H1 (cell line): ENCODE measurements around the gene TMEM252. TPM values are rescaled to one million over a fixed set of nuclear protein-coding genes. Genes with fewer than 3 reads are reported as not detected.

Experiments used
- CTCF ChIA-PET: fragments of 300-600 bp; sonication (Branson Sonifier 250); formaldehyde crosslinking; loops from one replicate; lab custom pipeline; 2021; ENCODE audit not compliant: partially characterized antibody; lab: Charles Lee
- POLR2A ChIA-PET: fragments of 300-600 bp; sonication (Branson Sonifier 250); formaldehyde crosslinking; loops from one replicate; lab custom pipeline; 2021; ENCODE audit warnings: inconsistent platforms; ENCODE audit not compliant: partially characterized antibody; lab: Charles Lee
- DNase-seq, 2 experiments: peaks; one replicate each; pipeline versions ENCODE4 v3.0.0 to v3.0.0-alpha.2; 2010 to 2022; ENCODE audit warnings: low spot score in 2 of 2, low read depth in 1 of 2, mixed read lengths in 1 of 2
- FAIRE-seq: peaks from 2 replicates; lab custom pipeline; 2011; peaks lifted over from hg19 to GRCh38; lab: Jason Lieb, UNC
- H2AFZ ChIP-seq: 2 replicates; pipeline ENCODE4 v1.8.1; 2012; ENCODE audit warnings: low read length, inconsistent platforms
- H2AK5ac ChIP-seq: 2 replicates; pipeline ENCODE4 v1.6.1; 2013; ENCODE audit warnings: low read depth, low read length
- H2BK120ac ChIP-seq: replicated peaks from 2 replicates; pipeline ENCODE3; 2013; ENCODE audit warnings: low read depth, low read length, inconsistent platforms
- H2BK12ac ChIP-seq: 2 replicates; pipeline ENCODE4 v1.6.1; 2013; ENCODE audit warnings: low read depth, low read length
- H2BK15ac ChIP-seq: 2 replicates; pipeline ENCODE4 v1.6.1; 2013; ENCODE audit warnings: low read length
- H2BK20ac ChIP-seq: 2 replicates; pipeline ENCODE4 v1.6.1; 2013; ENCODE audit warnings: low read length
- H2BK5ac ChIP-seq: 2 replicates; pipeline ENCODE4 v1.6.1; 2013; ENCODE audit warnings: low read depth, low read length
- H3K14ac ChIP-seq: 2 replicates; pipeline ENCODE4 v1.6.1; 2013; ENCODE audit warnings: inconsistent platforms; ENCODE audit not compliant: insufficient read length
- H3K18ac ChIP-seq: 2 replicates; pipeline ENCODE4 v1.6.1; 2013; ENCODE audit warnings: low read length; ENCODE audit errors: extremely low read depth
- H3K23ac ChIP-seq: 2 replicates; pipeline ENCODE4 v1.6.1; 2013; ENCODE audit warnings: inconsistent platforms; ENCODE audit not compliant: insufficient read length
- H3K23me2 ChIP-seq: 2 replicates; pipeline ENCODE4 v1.6.1; 2013; ENCODE audit warnings: low read depth, low read length
- H3K27ac ChIP-seq: 2 replicates; pipeline ENCODE4 v1.6.1; 2011; ENCODE audit warnings: low read depth, low read length, inconsistent platforms
- H3K27me3 ChIP-seq, 4 experiments: replicated peaks in 1 of 4; 1 replicate in 1 of 4; 2 replicates in 3 of 4; pipeline versions ENCODE4 v1.6.1 to v1.8.1; 2011 to 2013; ENCODE audit warnings: low read length in 3 of 4, mild to moderate bottlenecking in 3 of 4, inconsistent platforms in 2 of 4, mixed read lengths in 2 of 4, moderate library complexity in 1 of 4; ENCODE audit not compliant: control insufficient read depth in 3 of 4, insufficient read depth in 3 of 4; ENCODE audit errors: extremely low read depth in 1 of 4
- H3K36me3 ChIP-seq, 4 experiments: 2 replicates each; pipeline versions ENCODE4 v1.6.1 to v1.8.1; 2011 to 2013; ENCODE audit warnings: mild to moderate bottlenecking in 4 of 4, low read length in 3 of 4, moderate library complexity in 2 of 4, control low read depth in 1 of 4, inconsistent platforms in 1 of 4; ENCODE audit not compliant: insufficient read depth in 4 of 4, control insufficient read depth in 2 of 4
- H3K4ac ChIP-seq: replicated peaks from 2 replicates; pipeline ENCODE3; 2013; ENCODE audit warnings: low read length, low read depth, mixed read lengths, inconsistent platforms; ENCODE audit not compliant: insufficient read length
- H3K4me1 ChIP-seq, 4 experiments: replicated peaks in 1 of 4; 1 replicate in 1 of 4; 2 replicates in 3 of 4; pipeline versions ENCODE4 v1.6.1 to v1.8.1; 2011 to 2013; ENCODE audit warnings: low read length in 3 of 4, inconsistent platforms in 2 of 4, mixed read lengths in 1 of 4; ENCODE audit not compliant: insufficient read depth in 4 of 4, control insufficient read depth in 3 of 4
- H3K4me2 ChIP-seq, 2 experiments: 2 replicates each; pipeline versions ENCODE4 v1.6.1 to v1.8.1; 2011 to 2013; ENCODE audit warnings: low read depth in 2 of 2, low read length in 2 of 2, control low read depth in 1 of 2, inconsistent platforms in 1 of 2, mild to moderate bottlenecking in 1 of 2; ENCODE audit not compliant: insufficient read depth in 1 of 2
- H3K4me3 ChIP-seq, 4 experiments: fragments of 200-600, 300-600 bp in 1 of 4; sonication (generic), shearing (Covaris generic), sonication (Bioruptor Twin) in 1 of 4; 2 replicates each; pipeline versions ENCODE4 v1.5.1 to v1.8.1; 2011 to 2016; ENCODE audit warnings: low read length in 4 of 4, low read depth in 3 of 4, control low read depth in 2 of 4, inconsistent platforms in 2 of 4, mild to moderate bottlenecking in 2 of 4, mixed read lengths in 1 of 4, moderate library complexity in 1 of 4; ENCODE audit not compliant: insufficient read depth in 2 of 4; ENCODE audit errors: extremely low read depth in 1 of 4
- H3K56ac ChIP-seq: replicated peaks from 2 replicates; pipeline ENCODE3; 2013; ENCODE audit warnings: low read depth, mild to moderate bottlenecking, mixed read lengths, low read length, inconsistent platforms; ENCODE audit not compliant: insufficient read length
- H3K79me1 ChIP-seq: 2 replicates; pipeline ENCODE4 v1.6.1; 2013; ENCODE audit warnings: low read depth, low read length, control low read depth
- H3K79me2 ChIP-seq, 2 experiments: 2 replicates each; pipeline versions ENCODE4 v1.6.1 to v1.8.1; 2012 to 2013; ENCODE audit warnings: low read length in 2 of 2, mild to moderate bottlenecking in 2 of 2, inconsistent platforms in 1 of 2; ENCODE audit not compliant: insufficient read depth in 2 of 2, control insufficient read depth in 1 of 2
- H3K9ac ChIP-seq, 4 experiments: replicated peaks in 1 of 4; 1 replicate in 1 of 4; 2 replicates in 3 of 4; pipeline versions ENCODE4 v1.6.1 to v1.8.1; 2011 to 2013; ENCODE audit warnings: low read depth in 3 of 4, low read length in 3 of 4, control low read depth in 2 of 4, mild to moderate bottlenecking in 2 of 4, moderate library complexity in 2 of 4, inconsistent platforms in 1 of 4; ENCODE audit errors: extremely low read depth in 1 of 4
- H3K9me3 ChIP-seq, 2 experiments: 2 replicates each; pipeline versions ENCODE4 v1.6.1 to v1.8.1; 2012 to 2013; ENCODE audit warnings: mild to moderate bottlenecking in 2 of 2, moderate library complexity in 2 of 2, control low read depth in 1 of 2, inconsistent platforms in 1 of 2, low read depth in 1 of 2, low read length in 1 of 2, mixed read lengths in 1 of 2; ENCODE audit not compliant: insufficient read depth in 2 of 2
- H4K20me1 ChIP-seq, 2 experiments: replicated peaks in 1 of 2; 2 replicates each; pipeline versions ENCODE3 to v1.8.1; 2011 to 2013; ENCODE audit warnings: inconsistent platforms in 2 of 2, low read length in 2 of 2, mild to moderate bottlenecking in 1 of 2; ENCODE audit not compliant: insufficient read depth in 2 of 2, control insufficient read depth in 1 of 2
- H4K5ac ChIP-seq: 2 replicates; pipeline ENCODE4 v1.6.1; 2013; ENCODE audit warnings: low read length, low read depth, mixed read lengths, inconsistent platforms; ENCODE audit not compliant: insufficient read length
- H4K8ac ChIP-seq: 2 replicates; pipeline ENCODE4 v1.8.0; 2013; ENCODE audit warnings: mild to moderate bottlenecking, moderate library complexity, low read length, inconsistent platforms; ENCODE audit not compliant: insufficient read depth; ENCODE audit errors: extremely low read depth
- H4K91ac ChIP-seq: replicated peaks from 2 replicates; pipeline ENCODE3; 2013; ENCODE audit warnings: low read length, mixed read lengths, inconsistent platforms; ENCODE audit not compliant: insufficient read length
- CHD1 ChIP-seq: IDR thresholded peaks from 2 replicates; pipeline ENCODE4 v1.6.1; 2012; ENCODE audit warnings: low read depth, low read length, improper control_type of control experiment
- CHD2 ChIP-seq: IDR thresholded peaks from 2 replicates; pipeline ENCODE4 v1.6.1; 2012; ENCODE audit warnings: low read length, improper control_type of control experiment
- RAD21 ChIP-seq, 2 experiments: IDR thresholded peaks in 1 of 2; conservative IDR thresholded peaks in 1 of 2; 2 replicates each; pipeline ENCODE4 v1.6.1; 2011; ENCODE audit warnings: low read depth in 2 of 2, low read length in 2 of 2, improper control_type of control experiment in 1 of 2, inconsistent platforms in 1 of 2, mild to moderate bottlenecking in 1 of 2, moderate library complexity in 1 of 2
- RBBP5 ChIP-seq: IDR thresholded peaks from 2 replicates; pipeline ENCODE4 v1.7.1; 2012; ENCODE audit warnings: low read depth, mild to moderate bottlenecking, inconsistent platforms, low read length, moderate library complexity, borderline replicate concordance
- RFX5 ChIP-seq: IDR thresholded peaks from 2 replicates; pipeline ENCODE4 v1.6.1; 2011; ENCODE audit warnings: low read depth, low read length, improper control_type of control experiment, borderline replicate concordance
- RNF2 ChIP-seq: fragments of 200-900, 300-1000 bp; sonication (generic); IDR thresholded peaks from 2 replicates; pipeline ENCODE4 v1.7.1; 2016; ENCODE audit warnings: borderline replicate concordance, low read depth, mild to moderate bottlenecking, antibody characterized with exemption, low read length; ENCODE audit not compliant: poor library complexity, severe bottlenecking; ENCODE audit errors: missing control alignments
- TAF1 ChIP-seq: IDR thresholded peaks from 2 replicates; pipeline ENCODE4 v1.6.1; 2011; ENCODE audit warnings: mild to moderate bottlenecking, low read depth, low read length
- TCF12 ChIP-seq: IDR thresholded peaks from 2 replicates; pipeline ENCODE4 v1.6.1; 2011; ENCODE audit warnings: low read depth, mild to moderate bottlenecking, low read length
- WGBS, 2 experiments: shearing (Covaris generic) in 1 of 2; methylation state at CpG; one replicate each; pipeline versions ENCODE4 v1.1.6 to v1.1.7; 2013 to 2015; ENCODE audit warnings: low lambda C conversion rate in 2 of 2, mixed read lengths in 2 of 2, inconsistent platforms in 1 of 2, low coverage in 1 of 2, missing lambda C conversion rate in 1 of 2; ENCODE audit not compliant: insufficient replicate concordance in 2 of 2, insufficient coverage in 1 of 2, insufficient read length in 1 of 2; ENCODE audit errors: extremely low coverage in 1 of 2, missing lambda C conversion rate in 1 of 2; 5-methylcytosine and 5-hydroxymethylcytosine counted together
- polyA plus RNA-seq, 7 experiments: library from polyadenylated mRNA; depleted of rRNA in 3 of 7; stranded (reverse) in 5 of 7; unstranded in 2 of 7; fragments of >200 nt in 5 of 7; fragments of 200-250 nt in 2 of 7; gene quantifications; 1 replicate in 5 of 7; 2 replicates in 1 of 7; 4 replicates in 1 of 7; pipeline versions ENCODE4 v1.2.1 to v1.2.3, GENCODE V29; 2011 to 2013; ENCODE audit warnings: missing spikeins in 2 of 7, mixed read lengths in 2 of 7
- total RNA-seq: library from RNA; stranded (reverse); fragmentation: NEBNext Ultra II Directional; extraction: Animal tissue kit (Norgen Biotek cat#: 25700); gene quantifications from 2 replicates; pipeline ENCODE4 v1.2.1, GENCODE V29; 2021

Gene TMEM252
- total and polyA plus RNA-seq, 2 of the 8 experiments (the other 6 are each of a cell fraction or from before 2014, with no cell fraction given) = not detected

DNA sequence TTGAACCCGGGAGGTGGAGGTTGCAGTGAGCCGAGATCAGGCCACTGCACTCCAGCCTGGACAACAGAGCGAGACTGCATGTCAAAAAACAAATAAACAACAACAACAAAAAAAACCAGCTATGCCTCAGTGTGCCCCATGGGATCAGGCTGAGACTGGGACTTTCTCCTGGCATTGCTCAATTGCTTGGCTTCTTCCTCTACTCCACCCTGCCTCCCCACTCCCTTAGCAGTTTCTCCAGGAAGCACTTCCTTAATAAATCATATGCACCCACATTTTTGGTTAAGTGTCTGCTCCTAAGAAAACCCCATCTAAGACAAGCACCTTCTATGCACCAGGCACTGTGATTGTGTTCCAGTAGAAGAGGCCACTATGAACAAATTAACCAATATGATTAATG lies 41.0 kb upstream of the TMEM252 start:
- ChIA-PET POLR2A (no interaction called here), CTCF (interaction anchor here (0.6 to 2.9 kb wide), 6 partner anchors 13 to 467 kb away, joined by 3 to 32 read pairs (median 7); no protein-coding TSS in a partner anchor)
- H3K14ac ChIP-seq = no peak overlapping the region
- no peak overlapping the region for H2BK12ac ChIP-seq
- no peak overlapping the region for H2BK20ac ChIP-seq
- H2AFZ ChIP-seq = no peak overlapping the region
- peaks cover 0 to 3% (median 0%) of the 10 kb centered on the region in 4 experiments; a peak in 2 of 7 replicates for H3K4me1 ChIP-seq
- FAIRE-seq (no peak), DNase-seq (no peak)
- H3K79me2 ChIP-seq = no peaks in the 10 kb centered on the region
- no peak overlapping the region for H2BK5ac ChIP-seq
- H3K18ac ChIP-seq = no peak overlapping the region
- H2AK5ac ChIP-seq = no peak overlapping the region
- no peaks in the 10 kb centered on the region for H3K9me3 ChIP-seq
- H4K5ac ChIP-seq = no peak overlapping the region
- no peak overlapping the region for H4K8ac ChIP-seq
- no peaks in the 10 kb centered on the region for H4K20me1 ChIP-seq
- no peaks in the 10 kb centered on the region for H3K36me3 ChIP-seq
- TF ChIP-seq TCF12 = no peak
- no peak for TF ChIP-seq RAD21 (IDR thresholded peaks at IDR 0.05 in 1 of 2, conservative IDR thresholded peaks at IDR 0.05 in 1 of 2; ENCODE audit: low read depth in 2 of 2, low read length in 2 of 2)
- TF ChIP-seq CHD1 = no peak
- TF ChIP-seq CHD2 = no peak
- TF ChIP-seq RBBP5 = no peak
- no peak for TF ChIP-seq RFX5
- TF ChIP-seq TAF1 = no peak
- TF ChIP-seq RNF2 = no peak
- no peak overlapping the region for H2BK120ac ChIP-seq
- H2BK15ac ChIP-seq = no peak overlapping the region
- H3K4me2 ChIP-seq = no peak overlapping the region
- no peak overlapping the region for H3K9ac ChIP-seq
- no peak overlapping the region for H3K4me3 ChIP-seq
- no peak overlapping the region for H4K91ac ChIP-seq
- no peaks in the 10 kb centered on the region for H3K79me1 ChIP-seq
- 86% methylated on average over 3 of the region's 3 CpGs; no CpG with 5 or more reads in 1 of the 2 experiments for WGBS, 2 experiments
- H3K23ac ChIP-seq = no peak overlapping the region
- no peaks in the 10 kb centered on the region for H3K23me2 ChIP-seq
- no peaks in the 10 kb centered on the region for H3K27me3 ChIP-seq
- no peak overlapping the region for H3K56ac ChIP-seq
- no peak overlapping the region for H3K4ac ChIP-seq
- H3K27ac ChIP-seq = no peak overlapping the region
